Mesodermal cell (in vitro differentiated cells): ENCODE results near the gene TMEM178B.

Source experiments
- H3K27ac ChIP-seq: 2 replicates; pipeline ENCODE4 v1.7.0; 2013; ENCODE audit warnings: mild to moderate bottlenecking, low read depth, low read length, moderate library complexity; ENCODE audit not compliant: severe bottlenecking
- H3K36me3 ChIP-seq: 2 replicates; pipeline ENCODE4 v1.7.1; 2013; ENCODE audit warnings: mild to moderate bottlenecking, low read length, moderate library complexity; ENCODE audit not compliant: control insufficient read depth, insufficient read depth
- H3K4me1 ChIP-seq: one replicate; pipeline ENCODE4 v1.7.1; 2013; ENCODE audit warnings: mild to moderate bottlenecking, low read length; ENCODE audit not compliant: insufficient read depth, control insufficient read depth, poor library complexity, severe bottlenecking
- H3K4me3 ChIP-seq: 2 replicates; pipeline ENCODE4 v1.7.0; 2013; ENCODE audit warnings: low read length, control low read depth, mild to moderate bottlenecking; ENCODE audit not compliant: insufficient read depth, poor library complexity, severe bottlenecking; ENCODE audit errors: extremely low read depth
- H3K9me3 ChIP-seq: 2 replicates; pipeline ENCODE4 v1.7.1; 2013; ENCODE audit warnings: mild to moderate bottlenecking, low read length, moderate library complexity; ENCODE audit not compliant: control insufficient read depth
- WGBS, 2 experiments: methylation state at CpG; one replicate each; pipeline ENCODE4 v1.1.5; 2013; ENCODE audit warnings: missing lambda C conversion rate in 2 of 2; ENCODE audit not compliant: insufficient coverage in 2 of 2; 5-methylcytosine and 5-hydroxymethylcytosine counted together

Gene TMEM178B

DNA sequence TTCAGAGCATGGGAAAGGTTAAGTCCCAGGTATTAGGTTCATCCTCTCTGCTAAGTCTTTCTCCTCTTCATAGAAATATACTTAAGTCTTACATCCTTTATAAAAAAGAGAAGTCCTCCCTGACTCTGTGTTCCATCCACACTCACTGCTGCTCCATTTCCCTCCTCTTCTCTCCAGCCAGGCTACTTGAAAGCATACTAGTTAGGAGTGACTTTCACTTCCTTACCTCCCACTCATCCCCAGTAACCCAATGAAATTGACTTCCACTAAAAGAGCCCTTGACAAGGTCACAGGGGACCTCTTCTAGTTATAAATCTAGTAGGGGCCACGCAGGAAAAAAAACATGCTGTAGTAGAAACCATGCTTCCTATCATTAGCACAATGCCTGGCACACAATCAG, 344.2 kb downstream of the TMEM178B start:
- Histone ChIP-seq H3K4me1 (no peaks in the 10 kb centered on the region), H3K9me3 (no peaks in the 10 kb centered on the region)
- WGBS, 2 experiments, result no CpG with 5 or more reads among the region's 1 CpG

GRCh38 chr7:141421306-141421705, 347.4 kb downstream of the TMEM178B start:
- Histone ChIP-seq H3K9me3 (no peaks in the 10 kb centered on the region), H3K4me1 (no peaks in the 10 kb centered on the region), H3K36me3 (no peaks in the 10 kb centered on the region), H3K4me3 (no peak overlapping the region), H3K27ac (no peak overlapping the region)
- WGBS, 2 experiments, result 84 to 90% methylated on average over 2 of the region's 2 CpGs

More for the DNA sequence above, 344.2 kb downstream of the TMEM178B start:
- Histone ChIP-seq H3K4me3 (no peak overlapping the region), H3K27ac (no peak overlapping the region), H3K36me3 (no peaks in the 10 kb centered on the region)

DNA sequence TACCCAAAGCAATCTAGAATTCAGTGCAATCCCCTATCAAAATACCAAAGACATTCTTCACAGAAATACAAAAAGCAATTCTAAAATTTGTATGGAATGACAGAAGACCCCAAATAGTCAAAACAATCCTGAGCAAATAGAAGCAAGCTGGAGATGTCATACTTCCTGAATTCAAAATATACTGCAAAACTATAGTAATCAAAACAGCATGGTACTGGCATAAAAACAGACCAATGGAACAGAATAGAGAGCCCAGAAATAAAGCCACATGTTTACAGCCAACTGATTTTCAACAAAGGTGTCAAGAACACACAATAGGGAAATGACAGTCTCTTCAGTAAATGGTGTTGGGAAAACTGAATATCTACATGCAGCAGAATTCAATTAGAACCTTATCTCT, 353.3 kb downstream of the TMEM178B start:
- Histone ChIP-seq H3K4me3 (no peak overlapping the region), H3K36me3 (no peaks in the 10 kb centered on the region), H3K9me3 (peaks cover 7% of the 10 kb centered on the region), H3K27ac (no peak overlapping the region), H3K4me1 (no peaks in the 10 kb centered on the region)

GRCh38 chr7:141430455-141431139, 356.7 kb downstream of the TMEM178B start:
- Histone ChIP-seq H3K9me3 (peaks cover 7% of the 10 kb centered on the region), H3K36me3 (no peaks in the 10 kb centered on the region), H3K4me3 (no peak overlapping the region), H3K27ac (no peak overlapping the region), H3K4me1 (no peaks in the 10 kb centered on the region)
- 19 to 24% methylated on average over 7 to 9 of the region's 12 CpGs for WGBS, 2 experiments

DNA sequence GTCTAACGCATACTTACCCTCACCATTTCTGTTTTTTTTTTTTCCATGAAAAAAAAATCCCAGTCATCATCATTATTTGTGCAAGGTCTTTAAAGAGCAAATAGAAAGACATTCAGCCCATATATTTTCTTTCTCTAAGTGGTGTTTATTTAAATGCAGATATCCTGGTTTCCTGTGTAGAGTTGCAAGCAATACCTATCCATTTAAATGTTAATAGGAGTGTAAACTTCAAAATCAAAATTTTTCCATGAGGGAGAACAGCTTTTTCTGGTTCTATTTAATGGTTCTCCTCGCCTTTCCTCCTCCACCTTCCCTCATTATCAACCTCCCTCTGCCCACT, 357.2 kb downstream of the TMEM178B start:
- WGBS, 2 experiments, result 89% methylated on average over 1 of the region's 2 CpGs; no CpG with 5 or more reads in 1 of the 2 experiments
- Histone ChIP-seq H3K27ac (no peak overlapping the region), H3K4me1 (no peaks in the 10 kb centered on the region), H3K36me3 (no peaks in the 10 kb centered on the region), H3K9me3 (peaks cover 7% of the 10 kb centered on the region), H3K4me3 (no peak overlapping the region)

DNA sequence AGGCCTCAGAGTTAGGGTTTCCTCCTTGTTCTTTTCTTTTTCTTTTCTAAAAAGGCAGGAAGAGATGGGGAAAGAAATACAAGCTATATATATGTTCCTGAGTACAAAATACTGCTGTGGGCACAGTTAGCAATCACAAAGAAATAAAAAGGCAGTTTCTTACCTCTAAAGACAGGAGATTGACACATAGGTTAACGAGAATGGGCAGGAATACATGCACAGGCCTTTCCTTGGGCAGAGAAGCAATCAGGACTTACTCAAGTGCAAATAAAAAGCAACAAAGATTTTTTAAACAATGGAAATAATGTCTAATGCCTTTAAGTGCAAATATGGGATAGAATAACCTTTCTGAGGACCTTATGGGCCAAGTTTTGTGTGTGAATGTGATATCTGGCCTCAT, 357.8 kb downstream of the TMEM178B start:
- H3K4me3 ChIP-seq, result no peak overlapping the region
- no peak overlapping the region for H3K27ac ChIP-seq
- 100% methylated on average over 1 of the region's 1 CpG for WGBS, 2 experiments
- H3K4me1 ChIP-seq, result no peaks in the 10 kb centered on the region
- H3K36me3 ChIP-seq, result no peaks in the 10 kb centered on the region
- H3K9me3 ChIP-seq, result peaks cover 7% of the 10 kb centered on the region

- no peaks in the 10 kb centered on the region for H3K9me3 ChIP-seq
- H3K4me3 ChIP-seq, result no peak overlapping the region
- no peak overlapping the region for H3K27ac ChIP-seq
- no peaks in the 10 kb centered on the region for H3K36me3 ChIP-seq
- 89 to 100% methylated on average over 1 to 2 of the region's 2 CpGs for WGBS, 2 experiments
- no peaks in the 10 kb centered on the region for H3K4me1 ChIP-seq
These were observed 359.8 kb downstream of the TMEM178B start for GRCh38 chr7:141433698-141434097.

DNA sequence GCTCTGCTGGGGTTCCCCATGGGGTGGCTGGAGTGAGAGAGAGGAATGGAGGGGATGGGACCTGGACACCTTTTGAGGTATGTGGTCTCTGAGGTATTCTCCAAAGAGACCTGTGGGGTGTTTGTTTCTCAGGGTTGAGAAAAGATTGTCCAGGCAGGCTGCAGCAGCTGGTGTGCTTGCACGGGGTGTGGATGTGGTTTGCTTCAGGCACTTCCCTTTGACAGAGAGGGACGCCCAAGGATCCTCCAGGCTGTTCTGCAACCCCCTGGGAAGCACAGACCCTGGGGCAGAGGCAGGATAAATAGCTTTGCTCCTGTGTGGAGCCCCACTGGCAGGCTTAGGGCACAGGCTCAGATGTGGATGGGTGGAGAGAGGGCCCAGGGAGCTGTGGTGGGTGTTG, 362.3 kb downstream of the TMEM178B start:
- WGBS, 2 experiments, result 86 to 96% methylated on average over 2 of the region's 2 CpGs
- Histone ChIP-seq H3K4me3 (no peak overlapping the region), H3K4me1 (no peaks in the 10 kb centered on the region), H3K9me3 (no peaks in the 10 kb centered on the region), H3K27ac (no peak overlapping the region), H3K36me3 (no peaks in the 10 kb centered on the region)

DNA sequence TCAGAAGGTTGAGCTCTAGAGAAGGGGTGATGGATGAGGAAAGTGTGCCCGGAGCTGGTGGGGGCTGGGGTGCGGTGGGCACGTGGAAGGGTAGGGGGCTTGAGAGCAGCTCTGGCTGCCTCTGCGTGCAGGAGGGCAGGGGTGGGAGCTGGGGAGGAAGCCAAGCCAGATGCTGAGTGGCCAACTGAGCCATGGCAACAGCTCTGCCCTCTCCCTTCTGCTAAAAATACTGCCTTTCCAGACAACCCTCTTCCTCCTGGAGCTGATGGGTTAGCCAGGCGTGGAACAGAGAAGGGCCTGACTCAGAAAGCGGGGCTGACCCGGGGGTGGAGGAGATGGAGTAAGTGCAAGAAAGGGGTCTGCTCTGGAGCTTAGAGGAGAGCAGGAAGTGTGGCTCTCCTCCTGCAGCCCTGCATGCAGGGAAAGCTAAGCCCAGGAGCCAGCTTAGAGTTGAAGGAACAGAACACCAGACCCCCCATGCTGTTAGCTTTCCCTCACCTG, 362.8 kb downstream of the TMEM178B start:
- Histone ChIP-seq H3K27ac (no peak overlapping the region), H3K9me3 (no peaks in the 10 kb centered on the region), H3K4me3 (no peak overlapping the region), H3K36me3 (no peaks in the 10 kb centered on the region), H3K4me1 (no peaks in the 10 kb centered on the region)
- WGBS, 2 experiments, result 91 to 93% methylated on average over 5 of the region's 7 CpGs

DNA sequence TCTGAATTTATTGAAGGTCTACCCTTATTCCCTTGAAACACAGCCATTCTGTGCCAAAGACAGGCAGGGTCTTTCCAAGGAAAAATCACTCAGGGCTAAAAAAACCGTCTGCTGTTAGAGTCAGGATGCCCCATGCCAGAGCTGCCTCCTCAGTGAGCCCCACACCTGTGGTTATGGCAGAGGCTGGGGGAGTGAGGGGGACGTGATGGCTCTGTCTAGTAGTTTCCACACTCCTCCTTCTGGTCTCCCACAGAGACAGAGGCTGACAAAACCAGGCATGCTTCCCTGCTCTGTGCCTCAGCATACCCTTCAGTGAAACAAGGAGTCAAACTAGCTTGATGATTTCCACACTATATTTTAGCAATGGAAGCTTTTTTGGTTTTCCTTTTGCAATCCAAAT, 365.3 kb downstream of the TMEM178B start:
- 80 to 92% methylated on average over 1 to 2 of the region's 2 CpGs for WGBS, 2 experiments
- Histone ChIP-seq H3K4me3 (no peak overlapping the region), H3K27ac (no peak overlapping the region), H3K4me1 (no peaks in the 10 kb centered on the region), H3K9me3 (no peaks in the 10 kb centered on the region), H3K36me3 (no peaks in the 10 kb centered on the region)

- Histone ChIP-seq H3K9me3 (no peaks in the 10 kb centered on the region), H3K36me3 (no peaks in the 10 kb centered on the region), H3K4me1 (no peaks in the 10 kb centered on the region), H3K27ac (no peak overlapping the region), H3K4me3 (no peak overlapping the region)
- WGBS, 2 experiments, result 80% methylated on average over 1 of the region's 1 CpG
These were observed 365.9 kb downstream of the TMEM178B start for GRCh38 chr7:141439776-141440175.
